CD14-positive monocyte (primary cell): ENCODE results near the gene LHPP. TPM values are rescaled to one million over a fixed set of nuclear protein-coding genes. Genes with fewer than 3 reads are reported as not detected.
A peak's percentile ranks its signal among the peaks of the same experiment; 100 is the strongest.
"Not testable (repeated sequence)": the region's sequence is repeated elsewhere in the genome, so short reads cannot be mapped to it uniquely, and the experiment has no call there.

Experiments
- DNase-seq, 3 donors: peaks; one replicate each; pipeline ENCODE4 v3.0.0-alpha.2; 2011 to 2022
- H2AFZ ChIP-seq: 2 replicates; pipeline ENCODE4 v1.6.0; 2012; ENCODE audit warnings: mild to moderate bottlenecking, low read depth, low read length, inconsistent platforms; ENCODE audit not compliant: insufficient read depth, poor library complexity, severe bottlenecking
- H3K27ac ChIP-seq, 2 donors: 1 replicate in 1 of 2; 2 replicates in 1 of 2; pipeline ENCODE4 v1.5.1; 2012 to 2013; ENCODE audit warnings: low read length in 2 of 2, control low read depth in 1 of 2, inconsistent platforms in 1 of 2, low read depth in 1 of 2, mild to moderate bottlenecking in 1 of 2
- H3K27me3 ChIP-seq, 2 donors: one replicate each; pipeline versions ENCODE4 v1.6.0 to v1.6.1; 2011 to 2013; ENCODE audit warnings: low read length in 2 of 2; ENCODE audit not compliant: control insufficient read depth in 2 of 2, insufficient read depth in 2 of 2
- H3K36me3 ChIP-seq, 2 donors: replicated peaks in 1 of 2; 1 replicate in 1 of 2; 2 replicates in 1 of 2; pipeline versions ENCODE4 v1.5.1 to v1.6.1; 2012 to 2013; ENCODE audit warnings: low read length in 2 of 2, control low read depth in 1 of 2, inconsistent platforms in 1 of 2, mild to moderate bottlenecking in 1 of 2; ENCODE audit not compliant: insufficient read depth in 2 of 2, control insufficient read depth in 1 of 2
- H3K4me1 ChIP-seq, 2 donors: 1 replicate in 1 of 2; 2 replicates in 1 of 2; pipeline versions ENCODE4 v1.5.1 to v1.6.1; 2012 to 2013; ENCODE audit warnings: low read length in 2 of 2, control low read depth in 1 of 2, inconsistent platforms in 1 of 2, mild to moderate bottlenecking in 1 of 2, moderate library complexity in 1 of 2; ENCODE audit not compliant: insufficient read depth in 2 of 2, control insufficient read depth in 1 of 2
- H3K4me2 ChIP-seq: replicated peaks from 2 replicates; pipeline ENCODE3; 2012; ENCODE audit warnings: low read length, moderate library complexity, mild to moderate bottlenecking; ENCODE audit not compliant: poor library complexity, severe bottlenecking; ENCODE audit errors: extremely low read depth
- H3K4me3 ChIP-seq, 3 experiments: fragments of 200-600 bp in 1 of 3; sonication (generic) in 1 of 3; replicated peaks in 1 of 3; 1 replicate in 2 of 3; 2 replicates in 1 of 3; pipeline ENCODE4 v1.5.1; 2011 to 2013; ENCODE audit warnings: low read length in 3 of 3, mild to moderate bottlenecking in 3 of 3, control low read depth in 2 of 3, low read depth in 2 of 3, inconsistent platforms in 1 of 3, moderate library complexity in 1 of 3
- H3K79me2 ChIP-seq: 2 replicates; pipeline ENCODE4 v1.6.0; 2012; ENCODE audit warnings: mild to moderate bottlenecking, control low read depth, inconsistent platforms, low read length, moderate library complexity; ENCODE audit not compliant: insufficient read depth
- H3K9ac ChIP-seq: 2 replicates; pipeline ENCODE4 v1.6.0; 2017; ENCODE audit warnings: low read length, mild to moderate bottlenecking; ENCODE audit not compliant: insufficient read depth, poor library complexity, severe bottlenecking
- H3K9me3 ChIP-seq, 2 donors: replicated peaks in 1 of 2; 1 replicate in 1 of 2; 2 replicates in 1 of 2; pipeline versions ENCODE4 v1.5.1 to v1.6.1; 2012 to 2013; ENCODE audit warnings: low read length in 2 of 2, control low read depth in 1 of 2; ENCODE audit not compliant: control insufficient read depth in 1 of 2, insufficient read depth in 1 of 2
- H4K20me1 ChIP-seq: 2 replicates; pipeline ENCODE4 v1.6.0; 2012; ENCODE audit warnings: mild to moderate bottlenecking, low read length, control low read depth, moderate library complexity; ENCODE audit not compliant: insufficient read depth
- H3K27ac Mint-ChIP-seq, 7 donors: one replicate each; pipeline ENCODE4 v1.8.0; 2020; ENCODE audit warnings: mild to moderate bottlenecking in 7 of 7, mixed read lengths in 7 of 7, moderate library complexity in 6 of 7, inconsistent platforms in 2 of 7
- H3K27me3 Mint-ChIP-seq, 3 donors: one replicate each; pipeline ENCODE4 v1.8.0; 2021 to 2022; ENCODE audit warnings: low read depth in 3 of 3, mild to moderate bottlenecking in 3 of 3, mixed read lengths in 3 of 3, moderate library complexity in 3 of 3, inconsistent platforms in 1 of 3
- H3K36me3 Mint-ChIP-seq, 2 donors: one replicate each; pipeline ENCODE4 v1.8.0; 2020; ENCODE audit warnings: mixed read lengths in 2 of 2, inconsistent platforms in 1 of 2, mild to moderate bottlenecking in 1 of 2
- H3K4me1 Mint-ChIP-seq: one replicate; pipeline ENCODE4 v1.8.0; 2020; ENCODE audit warnings: mild to moderate bottlenecking, mixed read lengths
- H3K4me3 Mint-ChIP-seq, 2 donors: one replicate each; pipeline ENCODE4 v1.8.0; 2020; ENCODE audit warnings: mild to moderate bottlenecking in 2 of 2, mixed read lengths in 2 of 2, moderate library complexity in 1 of 2
- H3K9me3 Mint-ChIP-seq, 7 donors: one replicate each; pipeline ENCODE4 v1.8.0; 2020 to 2022; ENCODE audit warnings: mixed read lengths in 7 of 7, mild to moderate bottlenecking in 6 of 7, moderate library complexity in 6 of 7, inconsistent platforms in 2 of 7
- CTCF ChIP-seq: fragments of 200-600 bp; IDR thresholded peaks from one replicate; pipeline ENCODE4 v1.8.0; 2022; ENCODE audit warnings: antibody characterized with exemption, mild to moderate bottlenecking
- WGBS: methylation state at CpG from one replicate; pipeline ENCODE4 v1.1.5; 2013; ENCODE audit warnings: missing lambda C conversion rate; ENCODE audit not compliant: insufficient coverage; 5-methylcytosine and 5-hydroxymethylcytosine counted together
- intact Hi-C, 2 donors: fragments of 100-400 bp; cut with micrococcal nuclease; formaldehyde crosslinking; loops; one replicate each; pipeline versions ENCODE4 v1.15.0 to v1.15.1; 2023
- polyA plus RNA-seq, 3 donors: library from polyadenylated mRNA; depleted of rRNA in 1 of 3; unstranded in 2 of 3; stranded (reverse) in 1 of 3; fragments of 300-500 nt in 2 of 3; fragments of >200 nt in 1 of 3; fragmentation: Illumina TruSeq in 2 of 3; gene quantifications; 1 replicate in 2 of 3; 2 replicates in 1 of 3; pipeline ENCODE4 v1.2.3, GENCODE V29; 2012 to 2021

The LHPP gene
- polyA plus RNA-seq, 3 donors: 15.2 to 20.6 (median 19.5) TPM

DNA sequence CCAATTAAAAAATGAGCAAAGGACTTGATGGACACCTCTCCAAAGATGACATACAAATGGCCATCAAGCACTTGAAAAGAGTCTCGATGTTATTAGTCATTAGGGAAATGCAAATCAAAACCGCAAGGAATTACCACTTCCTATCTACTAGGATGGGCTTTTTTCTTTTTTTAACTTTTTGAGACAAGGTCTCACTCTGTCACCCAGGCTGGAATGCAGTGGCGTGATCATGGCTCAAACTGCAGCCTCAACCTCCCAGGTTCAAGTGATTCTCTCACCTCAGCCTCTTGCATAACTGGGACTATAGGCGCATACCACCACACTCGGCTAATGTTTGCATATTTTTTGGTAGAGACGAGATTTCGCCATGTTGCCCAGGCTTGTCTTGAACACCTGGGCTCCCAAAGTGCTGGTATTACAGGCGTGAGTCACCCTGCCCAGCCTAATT is 25.4 kb upstream of the LHPP start:
- Histone ChIP-seq H3K79me2 (no peaks in the 10 kb centered on the region), H3K27me3 (no peaks in the 10 kb centered on the region), H3K4me3 (no peak overlapping the region), H3K9ac (no peak overlapping the region), H3K4me1 (peaks cover 0 to 10% of the 10 kb centered on the region in 2 donors), H3K9me3 (no peaks in the 10 kb centered on the region), H3K36me3 (no peaks in the 10 kb centered on the region), H2AFZ (no peak overlapping the region), H3K27ac (no peak overlapping the region), H3K4me2 (no peak overlapping the region), H4K20me1 (no peaks in the 10 kb centered on the region)
- TF ChIP-seq CTCF: no peak
- intact Hi-C loops: no loop called here
- 60% methylated on average over 7 of the region's 8 CpGs for WGBS
- Mint-ChIP-seq H3K9me3 (peaks cover 0 to 2% (median 0%) of the 10 kb centered on the region in 7 donors), H3K4me3 (peak overlapping the region in 1 of 2 donors; percentile 51), H3K27me3 (peaks cover 15 to 33% (median 22%) of the 10 kb centered on the region in 3 donors), H3K27ac (no peak overlapping the region), H3K4me1 (peaks cover 9% of the 10 kb centered on the region), H3K36me3 (no peaks in the 10 kb centered on the region)
- DNase-seq: peak; percentile 23 to 59 (median 42)

DNA sequence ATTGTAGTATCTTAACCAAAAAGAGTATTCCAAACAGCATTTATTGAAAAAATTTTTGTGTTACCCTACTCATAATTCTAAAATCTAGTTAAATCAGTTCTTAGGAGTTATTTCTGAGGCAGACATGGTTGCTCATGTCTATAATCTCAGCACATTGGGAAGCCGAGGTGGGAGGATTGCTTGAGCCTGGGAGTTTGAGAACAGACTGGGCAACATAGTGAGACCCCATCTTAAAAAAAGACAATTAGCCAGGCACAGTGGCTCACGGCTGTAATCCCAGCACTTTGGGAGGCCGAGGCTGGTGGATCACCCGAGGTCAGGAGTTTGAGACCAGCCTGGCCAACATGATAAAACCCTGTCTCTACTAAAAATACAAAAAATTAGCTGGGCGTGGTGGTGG is 19.9 kb upstream of the LHPP start:
- H3K27ac ChIP-seq, H3K9me3 Mint-ChIP-seq, H3K36me3 Mint-ChIP-seq, H3K79me2 ChIP-seq, intact Hi-C loops, H4K20me1 ChIP-seq, DNase-seq, H3K4me1 Mint-ChIP-seq, H3K4me1 ChIP-seq, H3K4me2 ChIP-seq, H3K4me3 ChIP-seq, H3K9ac ChIP-seq, H2AFZ ChIP-seq, H3K4me3 Mint-ChIP-seq, H3K27ac Mint-ChIP-seq, H3K36me3 ChIP-seq, H3K9me3 ChIP-seq: not testable (repeated sequence)
- peaks cover 25 to 37% of the 10 kb centered on the region in 2 donors for H3K27me3 ChIP-seq
- peaks cover 39 to 63% (median 57%) of the 10 kb centered on the region in 3 donors for H3K27me3 Mint-ChIP-seq
- WGBS: 93% methylated on average over 2 of the region's 5 CpGs
